GF-D8 (cell line): ENCODE data around the gene TTC22.
A peak's percentile ranks its signal among the peaks of the same experiment; 100 is the strongest.
"Not testable (repeated sequence)": the region's sequence is repeated elsewhere in the genome, so short reads cannot be mapped to it uniquely, and the experiment has no call there.

ENCODE experiments used
- DNase-seq: peaks from one replicate; lab custom pipeline; 2025; lab: John Stamatoyannopoulos, UW

Gene TTC22

DNA sequence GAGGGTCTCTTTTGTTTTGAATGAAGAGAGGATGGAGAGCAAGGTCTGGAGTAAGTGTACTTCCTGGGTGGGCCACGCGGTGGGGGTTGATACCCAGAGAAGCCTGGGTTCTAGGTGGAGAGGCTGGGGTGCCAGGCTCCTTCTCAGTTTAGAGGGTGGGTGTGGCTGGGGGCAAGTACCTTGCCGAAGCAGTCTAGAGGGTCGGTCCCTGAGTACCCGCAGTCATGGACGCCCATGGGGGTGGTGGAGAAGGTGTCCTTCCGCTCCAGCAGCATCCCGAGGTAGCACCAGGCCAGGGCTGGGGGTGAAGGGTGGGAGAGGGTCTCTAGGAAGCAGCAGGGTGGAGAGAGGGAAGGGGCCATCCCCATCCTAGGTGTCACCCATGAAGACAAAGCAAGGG is 14.3 kb downstream of the TTC22 start:
- DNase-seq, result no peak

- DNase-seq, result no peak
These were observed 17.1 kb downstream of the TTC22 start for GRCh38 chr1:54784066-54784465.

GRCh38 chr1:54782588-54782987 is 18.5 kb downstream of the TTC22 start:
- no peak for DNase-seq

DNA sequence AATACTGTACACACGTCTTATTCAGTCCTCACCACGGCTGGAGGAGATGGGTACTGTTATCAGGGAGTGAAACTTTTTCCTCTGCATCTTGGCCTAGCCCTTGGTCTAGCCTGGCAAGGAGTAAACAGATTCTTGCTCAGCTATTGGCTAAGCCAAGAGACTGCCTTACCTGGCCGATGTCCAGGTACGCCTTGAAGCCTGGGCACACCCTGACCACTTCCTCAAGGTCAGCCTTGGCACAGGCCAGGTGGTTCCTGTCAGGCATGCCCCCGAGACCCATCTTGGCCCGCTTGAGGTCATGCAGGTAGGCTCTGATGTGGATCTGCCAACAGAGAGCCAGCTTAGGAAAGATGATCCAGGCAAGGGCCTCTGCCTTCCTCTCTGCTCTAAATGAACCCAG is 19.0 kb downstream of the TTC22 start:
- DNase-seq, result no peak

DNA sequence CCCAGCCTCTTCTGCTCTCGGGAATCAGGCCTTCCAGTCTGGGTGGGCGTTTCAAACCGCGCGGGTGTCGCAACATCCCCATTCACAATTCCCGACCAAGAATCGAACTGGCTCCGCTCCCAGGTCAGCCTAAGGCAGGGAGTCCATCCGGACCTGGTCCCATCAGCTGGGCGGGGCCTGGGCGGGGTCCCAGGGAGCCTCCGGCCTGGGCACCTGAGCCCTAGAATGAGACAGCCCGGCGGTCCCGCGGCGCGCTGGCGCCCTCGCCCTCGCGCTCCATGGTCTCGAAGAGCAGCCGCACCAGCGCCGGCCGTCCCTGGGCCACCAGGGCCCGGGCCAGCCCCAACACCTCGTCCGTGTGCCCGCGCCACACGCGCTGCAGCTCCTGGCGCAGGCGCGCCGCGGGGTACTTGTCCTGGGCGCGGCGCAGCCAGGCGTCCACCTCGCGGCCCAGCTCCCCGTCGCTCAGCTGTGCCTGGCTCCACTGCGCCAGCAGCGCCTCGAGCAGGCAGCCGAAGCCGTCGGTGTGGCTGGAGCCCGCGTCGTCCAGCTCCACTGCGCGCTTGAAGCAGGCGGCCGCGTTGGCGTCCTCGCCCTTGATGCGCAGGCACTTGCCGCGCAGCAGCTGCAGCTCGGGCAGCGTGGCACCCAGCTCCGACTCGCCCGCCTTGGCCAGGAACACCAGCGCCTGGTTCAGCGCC is 19.9 kb downstream of the TTC22 start:
- no peak for DNase-seq

GRCh38 chr1:54777431-54777830 is 23.7 kb downstream of the TTC22 start:
- DNase-seq, result no peak

- DNase-seq, result no peak
These were observed 24.1 kb downstream of the TTC22 start for GRCh38 chr1:54777011-54777410.

DNA sequence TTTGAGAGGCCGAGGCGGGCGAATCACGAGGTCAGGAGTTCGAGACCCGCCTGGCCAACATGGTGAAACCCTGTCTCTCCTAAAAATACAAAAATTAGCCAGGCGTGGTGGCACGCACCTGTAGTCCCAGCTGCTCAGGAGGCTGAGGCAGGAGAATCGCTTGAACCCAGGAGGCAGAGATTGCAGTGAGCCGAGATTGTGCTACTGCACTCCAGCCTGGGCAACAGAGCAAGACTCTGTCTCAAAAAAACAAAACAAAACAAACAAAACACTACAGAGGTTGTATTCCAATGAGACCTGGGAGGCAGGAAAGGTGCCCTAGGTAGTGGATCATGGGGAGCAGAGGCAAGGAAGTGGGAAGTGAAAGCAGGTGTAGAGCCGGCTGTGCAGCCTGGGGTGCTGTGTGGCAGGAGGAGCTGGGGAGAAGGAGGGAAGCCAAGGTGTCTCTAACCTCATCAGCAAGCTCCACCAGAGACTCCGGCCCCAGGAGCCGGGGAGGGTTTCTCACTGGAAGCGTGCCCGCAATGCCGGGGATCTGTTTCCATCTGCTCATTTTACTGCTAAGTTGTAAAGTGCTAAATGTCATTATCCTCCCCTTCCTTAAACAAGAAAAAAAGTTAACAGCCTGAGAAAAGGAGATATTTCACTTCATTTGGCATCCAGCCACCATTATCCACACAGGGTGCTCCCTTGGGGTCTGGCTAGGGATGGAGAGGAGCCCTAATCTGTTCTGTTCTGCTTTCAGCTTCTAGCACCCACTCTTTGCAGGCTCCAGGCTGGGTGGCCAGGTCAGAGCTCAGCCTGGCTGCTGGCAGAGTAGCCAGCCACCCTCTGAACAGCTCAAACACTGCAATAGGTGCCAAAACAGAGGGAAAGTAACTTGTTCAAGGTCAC is 25.0 kb downstream of the TTC22 start:
- DNase-seq, result not testable (repeated sequence)

GRCh38 chr1:54774820-54775498 is 26.2 kb downstream of the TTC22 start:
- no peak for DNase-seq

DNA sequence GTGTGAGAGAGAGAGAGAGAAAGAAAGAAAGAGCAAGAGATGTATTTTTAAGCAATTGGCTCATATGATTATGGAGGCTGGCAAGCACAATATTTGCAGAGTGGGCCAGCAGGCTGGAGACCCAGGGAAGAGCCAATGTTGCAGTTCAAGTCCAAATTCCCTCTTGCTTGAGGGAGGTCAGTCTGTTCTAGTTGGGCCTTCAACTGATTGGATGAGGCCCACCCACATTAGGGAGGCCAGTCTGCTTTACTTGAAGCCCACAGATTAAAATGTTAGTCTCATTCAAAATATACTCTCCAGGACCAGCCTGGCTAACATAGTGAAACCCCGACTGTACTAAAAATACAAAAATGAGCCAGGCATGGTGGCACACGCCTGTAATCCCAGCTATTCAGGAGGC is 28.2 kb downstream of the TTC22 start:
- no peak for DNase-seq

DNA sequence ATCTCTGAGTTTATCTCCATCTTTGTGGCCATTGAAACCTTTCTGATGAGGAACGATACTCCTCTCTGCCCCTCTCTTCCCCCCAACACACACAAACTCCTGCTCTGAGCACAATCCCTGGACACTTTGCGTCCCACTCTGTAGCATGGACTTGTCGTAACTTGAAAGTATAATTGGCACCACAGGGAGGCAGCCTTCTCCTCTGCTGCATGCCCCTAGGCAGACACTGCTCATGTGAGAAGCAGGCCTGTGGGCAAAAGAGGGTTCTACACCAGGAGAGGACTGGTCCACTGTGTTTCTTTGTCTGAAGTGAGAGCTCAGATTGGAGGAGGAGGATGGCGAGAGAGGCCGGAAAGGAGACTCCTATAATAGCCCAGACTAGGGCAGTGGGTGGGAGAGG is 33.0 kb downstream of the TTC22 start:
- no peak for DNase-seq

- DNase-seq, result no peak
These were observed 33.6 kb downstream of the TTC22 start for GRCh38 chr1:54767526-54767925.

- no peak for DNase-seq
These were observed 34.4 kb downstream of the TTC22 start for GRCh38 chr1:54766726-54767125.

GRCh38 chr1:54764922-54765561 is 36.1 kb downstream of the TTC22 start:
- no peak for DNase-seq

DNA sequence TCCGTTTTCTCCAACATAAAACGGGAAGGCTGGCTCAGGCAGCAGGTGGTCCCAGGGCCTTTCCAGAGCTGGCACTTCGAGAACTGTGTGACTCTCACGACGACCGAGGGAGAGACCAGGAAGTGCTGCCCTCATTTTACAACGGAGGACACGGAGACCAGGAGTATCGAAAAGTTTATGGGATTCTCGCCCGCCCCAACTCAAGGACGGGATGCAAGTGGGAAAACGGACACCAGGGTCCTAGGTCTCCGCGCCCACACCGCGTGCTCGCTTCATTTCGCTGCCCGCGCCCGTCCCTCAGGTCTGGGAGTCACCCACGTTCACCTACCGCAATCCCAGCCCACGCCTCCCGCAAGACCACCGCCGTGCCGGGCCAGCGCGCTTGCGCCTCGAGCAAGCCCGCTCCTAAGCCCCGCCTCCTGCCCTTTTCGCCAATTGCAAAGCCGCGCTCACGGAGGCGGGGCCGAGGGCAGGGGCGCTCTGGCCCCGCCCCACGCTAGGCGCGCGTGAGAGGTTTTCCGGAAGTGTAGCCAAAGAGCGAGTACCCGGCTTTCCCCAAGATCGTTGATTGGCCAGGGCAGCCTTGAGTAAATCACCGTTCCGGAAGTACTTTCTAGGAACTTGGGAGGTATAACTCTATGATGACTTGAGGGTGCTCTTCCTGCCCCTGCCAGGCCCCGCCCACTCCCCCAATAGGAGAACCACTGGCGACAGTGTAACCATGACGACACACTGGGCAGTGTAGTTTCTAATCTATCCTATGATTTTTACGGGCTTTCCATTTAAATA is 36.8 kb downstream of the TTC22 start, which contains the start of gene PARS2:
TSS of gene PARS2 (minus strand) at position 391 of the 789 bp plus-strand sequence. CDS start 5,362 bp downstream, outside the sequence.
- DNase-seq, result peak; percentile 98

GRCh38 chr1:54763816-54764132 is 37.3 kb downstream of the TTC22 start:
- DNase-seq, result no peak

- DNase-seq, result no peak
These were observed 42.3 kb downstream of the TTC22 start for GRCh38 chr1:54758678-54759348.

DNA sequence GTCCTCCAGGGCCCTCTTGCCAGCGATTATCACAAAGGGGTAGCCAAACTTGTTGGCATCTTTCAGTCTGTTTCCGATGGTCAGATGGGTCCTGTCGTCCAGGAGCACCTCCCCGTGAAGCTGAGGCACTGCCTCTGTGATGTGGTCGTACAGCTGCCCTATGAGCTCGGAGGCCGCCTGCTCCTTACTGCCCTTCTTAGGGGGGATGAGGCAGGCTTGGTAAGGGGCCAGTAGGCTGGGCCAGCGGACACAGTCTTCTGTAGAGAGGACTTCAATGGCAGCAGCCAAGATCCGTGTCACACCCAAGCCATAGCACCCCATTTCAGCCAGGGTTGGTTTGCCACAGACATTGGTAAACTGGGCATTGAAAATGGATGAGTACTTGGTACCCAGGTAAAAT is 43.3 kb downstream of the TTC22 start:
- no peak for DNase-seq

GRCh38 chr1:54754486-54755285 is 46.4 kb downstream of the TTC22 start:
- DNase-seq, result no peak

- no peak for DNase-seq
These were observed 47.1 kb downstream of the TTC22 start for GRCh38 chr1:54754045-54754444.
